SIG-M5 (cell line): ENCODE results near the gene SEMA4B.

ENCODE experiments used
- DNase-seq: peaks from one replicate; lab custom pipeline; 2025; lab: John Stamatoyannopoulos, UW

The SEMA4B gene

DNA sequence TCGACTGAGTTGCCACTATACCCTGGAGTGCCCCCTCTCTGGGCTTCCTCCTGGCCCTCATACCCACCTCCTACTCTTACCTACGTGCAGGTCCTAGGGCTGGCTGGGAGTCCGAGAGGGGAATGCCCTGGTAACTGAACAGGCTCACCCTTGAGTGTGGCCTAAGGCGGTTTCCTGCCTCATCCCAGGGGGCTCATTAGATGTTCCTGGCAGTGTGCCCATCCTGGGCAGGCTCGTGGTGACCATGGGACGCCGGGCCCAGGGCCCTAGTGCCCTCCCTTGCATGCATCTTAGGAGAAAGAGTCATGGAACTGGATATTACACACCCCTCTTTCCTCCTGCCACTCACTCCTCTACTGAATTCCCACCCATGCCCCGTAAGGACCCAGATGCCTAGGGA lies 2.8 kb downstream of the SEMA4B start:
- DNase-seq = no peak

GRCh38 chr15:90205050-90205848 lies 4.1 kb downstream of the SEMA4B start:
- DNase-seq = no peak

GRCh38 chr15:90205886-90206285 lies 4.8 kb downstream of the SEMA4B start:
- DNase-seq = no peak

- no peak for DNase-seq
Measured at GRCh38 chr15:90207252-90207651, 6.1 kb downstream of the SEMA4B start.

DNA sequence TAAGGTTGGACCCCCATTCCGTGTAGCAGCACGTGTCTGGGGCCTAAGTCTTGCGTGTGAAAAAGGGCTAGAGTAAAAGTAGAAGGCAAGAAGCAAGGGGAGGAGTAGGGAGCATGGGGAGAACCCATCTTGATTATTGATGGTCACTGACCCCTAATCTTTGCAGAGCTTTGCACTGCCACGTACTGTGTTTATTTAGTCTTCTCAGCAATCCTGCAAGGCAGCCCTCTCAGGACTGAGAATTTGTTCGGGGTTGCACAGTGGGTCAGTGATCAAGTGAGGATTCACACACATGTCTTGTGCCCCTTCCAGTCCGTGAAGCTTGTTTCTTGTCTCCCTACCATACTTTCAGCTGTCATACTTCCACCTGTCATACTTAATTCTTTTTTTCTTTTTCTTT lies 7.2 kb downstream of the SEMA4B start:
- no peak for DNase-seq

GRCh38 chr15:90209591-90209990 lies 8.5 kb downstream of the SEMA4B start:
- DNase-seq = no peak

- no peak for DNase-seq
Measured at GRCh38 chr15:90210593-90210992, 9.5 kb downstream of the SEMA4B start.

- no peak for DNase-seq
Measured at GRCh38 chr15:90211009-90211408, 9.9 kb downstream of the SEMA4B start.

DNA sequence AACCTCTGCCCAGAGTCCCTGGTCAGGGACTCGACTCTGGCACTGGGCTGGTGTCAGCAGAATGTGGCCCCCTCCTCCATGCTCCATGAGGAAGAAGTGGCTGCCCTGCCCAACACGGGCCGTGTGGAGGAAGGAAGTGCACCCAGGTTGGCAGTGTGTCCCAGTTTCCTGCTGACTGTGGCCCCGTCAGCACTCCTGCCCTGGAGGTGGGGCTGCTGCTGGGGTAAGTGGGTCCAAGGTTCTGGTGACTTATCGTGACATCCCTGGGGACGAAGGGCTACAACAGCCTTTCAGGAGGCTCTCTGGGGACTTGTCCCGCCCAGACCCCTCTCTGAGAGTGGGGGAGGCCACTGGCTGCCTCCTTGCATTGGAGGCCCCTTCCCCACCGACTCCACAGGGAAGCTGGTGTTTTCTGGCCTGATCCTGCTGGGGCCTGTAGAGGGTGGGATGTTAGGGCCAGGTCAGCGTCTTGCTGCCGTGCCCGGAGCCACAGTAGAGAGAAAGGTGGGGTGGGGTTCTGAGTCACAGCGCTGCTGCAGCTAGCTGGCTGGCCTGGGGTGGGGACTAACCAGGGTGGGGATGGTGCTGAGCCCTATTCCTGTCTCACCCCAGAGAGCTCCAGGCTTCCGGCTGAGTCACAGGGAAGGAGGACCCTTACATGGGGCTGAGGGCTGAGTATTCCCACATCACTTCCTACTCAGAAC lies 10.5 kb downstream of the SEMA4B start:
- no peak for DNase-seq

DNA sequence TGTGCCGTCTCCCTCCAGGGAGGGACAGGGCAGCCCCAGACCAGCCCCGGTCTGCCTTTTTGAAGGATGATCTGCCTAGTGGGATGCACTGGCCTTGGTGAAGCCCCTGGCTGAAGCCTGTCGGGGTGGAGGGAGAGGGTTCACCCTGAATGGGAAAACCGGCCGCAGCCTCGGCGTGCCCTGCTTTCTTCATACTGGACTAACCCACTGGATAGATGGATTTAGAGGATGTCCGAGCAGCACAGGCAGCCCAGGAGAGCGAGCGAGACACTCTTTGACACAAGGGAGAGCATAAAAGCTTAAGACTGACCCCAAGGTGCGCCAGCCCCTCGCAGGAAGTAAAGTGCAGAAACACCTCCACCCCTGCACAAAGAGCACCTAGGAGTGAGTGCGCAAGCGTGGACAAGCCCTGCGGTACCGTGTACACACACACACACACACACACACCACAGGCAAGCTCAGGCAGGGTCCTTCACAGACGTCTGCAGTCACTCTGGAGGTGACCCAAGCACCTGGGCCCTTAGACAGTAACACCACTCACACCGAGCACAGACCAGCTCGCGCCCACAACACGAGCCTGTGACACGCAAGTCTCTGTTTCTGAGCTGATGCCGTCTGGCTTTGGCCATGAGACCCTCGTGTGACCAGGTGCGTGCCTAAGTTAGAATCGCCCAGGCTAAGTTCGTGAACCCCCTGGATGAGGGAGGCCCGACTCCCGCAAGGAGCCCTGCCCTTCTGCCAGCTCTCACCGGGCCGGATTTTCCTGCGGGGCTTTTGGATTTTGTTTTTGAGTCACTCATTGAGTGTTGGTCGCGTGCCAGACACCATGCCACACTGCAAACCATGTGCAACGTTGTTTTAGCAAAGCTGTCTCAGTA lies 11.3 kb downstream of the SEMA4B start:
- no peak for DNase-seq

DNA sequence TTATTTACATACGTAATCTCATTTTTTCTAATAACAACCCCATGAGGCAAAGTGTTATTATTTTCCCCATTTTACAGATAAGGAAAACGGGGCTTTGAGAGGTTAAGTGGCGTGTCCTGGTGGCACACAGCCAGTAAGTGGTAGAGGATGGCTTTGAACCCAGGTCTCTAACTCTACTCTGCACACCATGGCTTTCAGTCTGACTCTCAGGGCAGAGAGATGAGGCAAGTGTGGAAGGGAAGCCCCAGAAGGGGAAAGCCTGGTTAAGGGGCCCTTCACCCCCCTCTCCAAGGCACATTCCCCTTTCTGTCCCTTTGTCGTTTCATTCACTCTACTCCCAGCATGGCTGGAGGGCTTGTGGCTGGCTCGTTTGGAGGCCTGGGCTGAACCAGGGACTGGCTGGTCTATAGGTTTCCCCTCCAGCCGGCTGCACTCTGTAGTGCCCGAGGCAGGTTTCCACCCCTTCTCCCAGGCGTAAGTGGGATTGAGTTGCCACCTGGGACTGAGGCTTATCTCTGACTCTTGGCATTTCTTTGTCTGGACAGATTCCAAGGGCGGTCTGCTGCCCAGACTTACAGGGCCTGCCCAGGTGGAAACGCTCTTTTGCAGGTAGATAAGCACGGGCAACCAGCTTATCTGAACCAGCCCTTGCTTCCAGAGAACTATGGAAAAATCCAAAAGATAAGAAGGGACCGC lies 12.1 kb downstream of the SEMA4B start:
- DNase-seq = no peak

- no peak for DNase-seq
Measured at GRCh38 chr15:90213818-90214204, 12.7 kb downstream of the SEMA4B start.

GRCh38 chr15:90214553-90215196 lies 13.5 kb downstream of the SEMA4B start:
- DNase-seq = no peak

GRCh38 chr15:90217671-90218394 lies 16.7 kb downstream of the SEMA4B start:
- no peak for DNase-seq

GRCh38 chr15:90219421-90220141 lies 18.5 kb downstream of the SEMA4B start:
- no peak for DNase-seq

GRCh38 chr15:90221246-90221900 lies 20.2 kb downstream of the SEMA4B start:
- DNase-seq = no peak

DNA sequence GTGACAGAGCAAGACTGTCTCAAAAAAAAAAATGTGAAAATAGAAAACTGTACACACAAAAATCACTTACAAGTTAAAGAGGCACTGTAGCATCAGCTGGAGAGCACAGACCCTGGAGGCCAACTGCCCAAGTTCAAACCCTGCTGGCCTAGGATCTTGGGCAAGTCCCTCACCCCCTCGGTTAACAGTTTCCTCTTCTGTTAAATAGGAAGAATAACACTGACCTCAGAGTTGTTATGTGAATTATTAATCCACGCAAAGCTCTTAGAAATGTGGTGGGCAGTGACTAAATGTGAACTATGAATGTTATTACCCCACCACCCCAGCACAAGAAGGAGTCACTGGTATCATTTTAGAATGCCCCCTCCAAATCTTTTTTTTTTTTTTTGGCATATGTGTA lies 21.4 kb downstream of the SEMA4B start:
- no peak for DNase-seq

DNA sequence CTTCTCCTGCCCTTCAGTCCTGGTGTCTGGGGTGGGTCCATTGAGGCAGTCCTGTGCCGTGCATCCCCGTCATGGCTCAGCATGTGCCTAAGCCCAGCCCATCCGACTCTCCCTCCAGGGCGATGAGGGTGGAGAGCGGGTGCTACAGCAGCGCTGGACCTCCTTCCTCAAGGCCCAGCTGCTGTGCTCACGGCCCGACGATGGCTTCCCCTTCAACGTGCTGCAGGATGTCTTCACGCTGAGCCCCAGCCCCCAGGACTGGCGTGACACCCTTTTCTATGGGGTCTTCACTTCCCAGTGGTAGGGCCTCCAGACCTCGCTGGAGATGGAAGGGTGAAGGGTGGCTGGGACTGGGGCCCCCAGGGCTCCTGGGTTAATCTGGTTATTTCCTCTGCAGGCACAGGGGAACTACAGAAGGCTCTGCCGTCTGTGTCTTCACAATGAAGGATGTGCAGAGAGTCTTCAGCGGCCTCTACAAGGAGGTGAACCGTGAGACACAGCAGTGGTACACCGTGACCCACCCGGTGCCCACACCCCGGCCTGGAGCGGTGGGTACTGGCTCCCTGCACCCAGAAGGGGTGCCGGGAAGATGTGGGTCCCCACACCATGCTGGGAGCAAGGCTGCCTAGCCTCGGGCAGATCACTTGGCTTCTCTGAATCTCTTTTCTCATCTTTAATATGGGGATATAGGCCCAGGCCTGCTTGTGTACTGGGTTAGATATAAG lies 22.5 kb downstream of the SEMA4B start:
- no peak for DNase-seq

- DNase-seq = no peak
Measured at GRCh38 chr15:90225047-90225446, 23.9 kb downstream of the SEMA4B start.
